ENCODE data around the gene SPATA21.

The SPATA21 gene

GRCh38 chr1:16421201-16421600, 16.0 kb downstream of the SPATA21 start:
- no peak overlapping the region for H3K27ac ChIP-seq
- TF ChIP-seq CTCF (IDR thresholded peaks at IDR 0.05) (no peak), ZFX (IDR thresholded peaks at IDR 0.05; ENCODE audit: borderline replicate concordance) (no peak)

- H3K27ac ChIP-seq: no peak overlapping the region
- no peak for TF ChIP-seq CTCF (IDR thresholded peaks at IDR 0.05)
- TF ChIP-seq ZFX (IDR thresholded peaks at IDR 0.05; ENCODE audit: borderline replicate concordance): no peak
These were observed 16.7 kb downstream of the SPATA21 start for GRCh38 chr1:16420424-16421118.

- no peak for TF ChIP-seq CTCF (IDR thresholded peaks at IDR 0.05)
- no peak for TF ChIP-seq ZFX (IDR thresholded peaks at IDR 0.05; ENCODE audit: borderline replicate concordance)
These were observed 18.3 kb downstream of the SPATA21 start for GRCh38 chr1:16418823-16419425.

GRCh38 chr1:16413191-16413590, 24.0 kb downstream of the SPATA21 start:
- TF ChIP-seq CTCF (IDR thresholded peaks at IDR 0.05): no peak
- no peak for TF ChIP-seq ZFX (IDR thresholded peaks at IDR 0.05; ENCODE audit: borderline replicate concordance)
- H3K27ac ChIP-seq: no peak overlapping the region

More at GRCh38 chr1:16418823-16419425, 18.3 kb downstream of the SPATA21 start:
- H3K27ac ChIP-seq: no peak overlapping the region

GRCh38 chr1:16410803-16411202, 26.4 kb downstream of the SPATA21 start:
- no peak for TF ChIP-seq CTCF (IDR thresholded peaks at IDR 0.05)
- no peak for TF ChIP-seq ZFX (IDR thresholded peaks at IDR 0.05; ENCODE audit: borderline replicate concordance)
- H3K27ac ChIP-seq: no peak overlapping the region

GRCh38 chr1:16409536-16410152, 27.6 kb downstream of the SPATA21 start:
- no peak overlapping the region for H3K27ac ChIP-seq
- no peak for TF ChIP-seq ZFX (IDR thresholded peaks at IDR 0.05; ENCODE audit: borderline replicate concordance)
- no peak for TF ChIP-seq CTCF (IDR thresholded peaks at IDR 0.05)

GRCh38 chr1:16406868-16407267, 30.4 kb downstream of the SPATA21 start:
- H3K27ac ChIP-seq: no peak overlapping the region
- no peak for TF ChIP-seq ZFX (IDR thresholded peaks at IDR 0.05; ENCODE audit: borderline replicate concordance)
- TF ChIP-seq CTCF (IDR thresholded peaks at IDR 0.05): no peak

All from 22Rv1 (cell line).